Measurements from ENCODE around the gene SCNN1A. TPM values are rescaled to one million over a fixed set of nuclear protein-coding genes. Genes with fewer than 3 reads are reported as not detected.

Gene SCNN1A
- total RNA-seq, 1 donor from 2014 or later, result 1.2 TPM

GRCh38 chr12:6391013-6391412 is 15.7 kb upstream of the SCNN1A start:
- no peak for DNase-seq (ENCODE audit: low spot score)
- Histone ChIP-seq H3K36me3 (no peaks in the 10 kb centered on the region), H3K9ac (no peak overlapping the region), H3K4me3 (no peak overlapping the region), H2AFZ (replicated peaks) (no peak overlapping the region), H3K4me1 (no peaks in the 10 kb centered on the region), H4K20me1 (ENCODE audit: low read depth) (no peaks in the 10 kb centered on the region), H3K79me2 (ENCODE audit: low read depth) (no peaks in the 10 kb centered on the region), H3K4me2 (no peak overlapping the region), H3K9me3 (ENCODE audit: low read depth) (no peaks in the 10 kb centered on the region), H3F3A (ENCODE audit: low read depth) (no peaks in the 10 kb centered on the region), H3K27me3 (no peaks in the 10 kb centered on the region), H3K27ac (no peak overlapping the region)
- Mint-ChIP-seq H3K4me3 (no peak overlapping the region), H3K36me3 (no peaks in the 10 kb centered on the region), H3K27ac (no peak overlapping the region), H3K27me3 (ENCODE audit: insufficient read depth, low read depth) (peaks cover 2% of the 10 kb centered on the region), H3K9me3 (no peaks in the 10 kb centered on the region), H3K4me1 (peaks cover 11% of the 10 kb centered on the region)
- TF ChIP-seq CTCF (IDR thresholded peaks at IDR 0.05), result no peak
- no peak for TF ChIP-seq EZH2 (IDR thresholded peaks at IDR 0.05)
- no peak for TF ChIP-seq EZH2phosphoT487 (IDR thresholded peaks at IDR 0.05)

GRCh38 chr12:6390084-6390799 is 14.9 kb upstream of the SCNN1A start:
- no peak for DNase-seq (ENCODE audit: low spot score)
- TF ChIP-seq EZH2phosphoT487 (IDR thresholded peaks at IDR 0.05), result no peak
- TF ChIP-seq EZH2 (IDR thresholded peaks at IDR 0.05), result no peak
- no peak for TF ChIP-seq CTCF (IDR thresholded peaks at IDR 0.05)
- Histone ChIP-seq H3K9me3 (ENCODE audit: low read depth) (no peaks in the 10 kb centered on the region), H3K4me3 (no peak overlapping the region), H3F3A (ENCODE audit: low read depth) (no peaks in the 10 kb centered on the region), H4K20me1 (ENCODE audit: low read depth) (no peaks in the 10 kb centered on the region), H3K4me2 (no peak overlapping the region), H3K27me3 (no peaks in the 10 kb centered on the region), H3K4me1 (no peaks in the 10 kb centered on the region), H3K36me3 (no peaks in the 10 kb centered on the region), H3K79me2 (ENCODE audit: low read depth) (no peaks in the 10 kb centered on the region), H2AFZ (replicated peaks) (no peak overlapping the region), H3K27ac (no peak overlapping the region), H3K9ac (no peak overlapping the region)
- H3K4me3 Mint-ChIP-seq, result no peak overlapping the region
- H3K27ac Mint-ChIP-seq, result peak overlapping the region; percentile 8
- H3K36me3 Mint-ChIP-seq, result no peaks in the 10 kb centered on the region
- peaks cover 2% of the 10 kb centered on the region for H3K27me3 Mint-ChIP-seq (ENCODE audit: insufficient read depth, low read depth)
- peaks cover 11% of the 10 kb centered on the region for H3K4me1 Mint-ChIP-seq
- H3K9me3 Mint-ChIP-seq, result no peaks in the 10 kb centered on the region

- H3K4me3 Mint-ChIP-seq, result no peak overlapping the region
- H3K9me3 ChIP-seq (ENCODE audit: low read depth), result no peaks in the 10 kb centered on the region
- H3K36me3 Mint-ChIP-seq, result no peaks in the 10 kb centered on the region
- no peaks in the 10 kb centered on the region for H3K36me3 ChIP-seq
- no peak overlapping the region for H3K27ac Mint-ChIP-seq
- H3K4me1 ChIP-seq, result peaks cover 5% of the 10 kb centered on the region
- no peaks in the 10 kb centered on the region for H3K9me3 Mint-ChIP-seq
- H3K9ac ChIP-seq, result no peak overlapping the region
- H3K79me2 ChIP-seq (ENCODE audit: low read depth), result no peaks in the 10 kb centered on the region
- DNase-seq (ENCODE audit: low spot score), result no peak
- H3F3A ChIP-seq (ENCODE audit: low read depth), result no peaks in the 10 kb centered on the region
- no peak for TF ChIP-seq EZH2 (IDR thresholded peaks at IDR 0.05)
- TF ChIP-seq EZH2phosphoT487 (IDR thresholded peaks at IDR 0.05), result no peak
- no peak for TF ChIP-seq CTCF (IDR thresholded peaks at IDR 0.05)
- H3K27ac ChIP-seq, result no peak overlapping the region
- H4K20me1 ChIP-seq (ENCODE audit: low read depth), result no peaks in the 10 kb centered on the region
- H3K4me1 Mint-ChIP-seq, result peaks cover 18% of the 10 kb centered on the region
- no peak overlapping the region for H3K4me2 ChIP-seq
- H3K27me3 Mint-ChIP-seq (ENCODE audit: insufficient read depth, low read depth), result peaks cover 2% of the 10 kb centered on the region
- no peak overlapping the region for H3K4me3 ChIP-seq
- H2AFZ ChIP-seq (replicated peaks), result no peak overlapping the region
- H3K27me3 ChIP-seq, result peaks cover 20% of the 10 kb centered on the region
Observed at GRCh38 chr12:6387541-6387940, 12.2 kb upstream of the SCNN1A start.
